ENCODE data around the gene KRTAP5-10.
"Not testable (repeated sequence)": the region's sequence is repeated elsewhere in the genome, so short reads cannot be mapped to it uniquely, and the experiment has no call there.

The KRTAP5-10 gene

GRCh38 chr11:71613931-71614330 is 48.6 kb downstream of the KRTAP5-10 start:
- not testable (repeated sequence) for DNase-seq

GRCh38 chr11:71614366-71614917 is 49.1 kb downstream of the KRTAP5-10 start:
- DNase-seq: not testable (repeated sequence)

- DNase-seq: not testable (repeated sequence)
These were observed 49.6 kb downstream of the KRTAP5-10 start for GRCh38 chr11:71615003-71615402.

Measured in CD4-positive, alpha-beta T cell treated with Interleukin-12 subunit alpha and Interleukin-12 subunit beta, for 1 hour (primary cell).